HCT116 (cell line): Measurements from ENCODE around the gene RYR3. TPM values are rescaled to one million over a fixed set of nuclear protein-coding genes. Genes with fewer than 3 reads are reported as not detected.

Source experiments
- ATAC-seq: fragments of 200-7000 bp; cut with Tn5 transposase; 2 replicates; pipeline ENCODE4 v1.9.1; 2020; ENCODE audit warnings: mild to moderate bottlenecking, moderate library complexity
- BruUV-seq: library from RNA; stranded (reverse); fragments of 400-500 nt; replicated peaks from 2 replicates; lab custom pipeline; 2021; lab: Mats Ljungman, UMichigan
- CTCF ChIA-PET: fragments of 300-600 bp; sonication (Branson Sonifier 250); formaldehyde crosslinking; loops from one replicate; lab custom pipeline; 2021; ENCODE audit warnings: antibody characterized with exemption; lab: Charles Lee
- POLR2A ChIA-PET: fragments of 300-600, 350-600 bp; sonication (Branson Sonifier 250); formaldehyde crosslinking; loops from one replicate; lab custom pipeline; 2021; ENCODE audit warnings: antibody characterized with exemption; lab: Charles Lee
- RAD21 ChIA-PET, 2 experiments: fragments of 300-600 bp; sonication (Branson Sonifier 250); formaldehyde crosslinking; loops; one replicate each; lab custom pipeline; 2023; ENCODE audit warnings: low total read pairs in 2 of 2; ENCODE audit not compliant: uncharacterized antibody in 2 of 2, unreplicated experiment in 2 of 2, low non-redundant PET in 1 of 2; lab: Charles Lee
- DNase-seq: peaks from one replicate; pipeline ENCODE4 v3.0.0-alpha.2; 2010; ENCODE audit warnings: low read depth, low spot score
- H2AFZ ChIP-seq: fragments of 200-600 bp; shearing (Covaris generic), sonication (generic); 2 replicates; pipeline ENCODE4 v1.6.1; 2017; ENCODE audit warnings: low read depth, mixed run types, mixed read lengths, antibody characterized with exemption, low read length; ENCODE audit not compliant: poor library complexity, severe bottlenecking
- H3K27ac ChIP-seq: 2 replicates; pipeline ENCODE4 v1.5.1; 2012; ENCODE audit warnings: low read depth, low read length
- H3K27me3 ChIP-seq: fragments of 200-600 bp; sonication (generic); 2 replicates; pipeline ENCODE4 v1.6.1; 2016; ENCODE audit warnings: mixed run types, low read length, mixed read lengths; ENCODE audit not compliant: insufficient read depth
- H3K36me3 ChIP-seq, 2 experiments: fragments of 200-500 bp in 1 of 2; fragments of 200-600 bp in 1 of 2; sonication (Bioruptor generic) in 1 of 2; sonication (generic) in 1 of 2; 2 replicates each; pipeline versions ENCODE4 v1.5.1 to v1.6.1; 2014 to 2016; ENCODE audit warnings: low read length in 2 of 2, inconsistent platforms in 1 of 2, mixed read lengths in 1 of 2, mixed run types in 1 of 2; ENCODE audit not compliant: insufficient read depth in 2 of 2, control insufficient read depth in 1 of 2
- H3K4me1 ChIP-seq, 2 experiments: fragments of 200-600 bp in 1 of 2; sonication (generic) in 1 of 2; 2 replicates each; pipeline versions ENCODE4 v1.5.1 to v1.6.1; 2012 to 2017; ENCODE audit warnings: low read length in 2 of 2, inconsistent platforms in 1 of 2, mild to moderate bottlenecking in 1 of 2, mixed read lengths in 1 of 2, mixed run types in 1 of 2, moderate library complexity in 1 of 2; ENCODE audit not compliant: insufficient read depth in 2 of 2, control insufficient read depth in 1 of 2
- H3K4me2 ChIP-seq: fragments of 200-600 bp; sonication (generic); 2 replicates; pipeline ENCODE4 v1.6.1; 2017; ENCODE audit warnings: mixed run types, low read length, mixed read lengths
- H3K4me3 ChIP-seq, 2 experiments: fragments of 200-600 bp in 1 of 2; sonication (generic) in 1 of 2; replicated peaks in 1 of 2; 2 replicates each; pipeline ENCODE4 v1.5.1; 2011 to 2016; ENCODE audit warnings: low read length in 2 of 2, control low read depth in 1 of 2, low read depth in 1 of 2, mild to moderate bottlenecking in 1 of 2, mixed read lengths in 1 of 2, mixed run types in 1 of 2
- H3K79me2 ChIP-seq: fragments of 200-600 bp; sonication (generic); 2 replicates; pipeline ENCODE4 v1.6.1; 2017; ENCODE audit warnings: mild to moderate bottlenecking, mixed run types, low read length, moderate library complexity, mixed read lengths; ENCODE audit not compliant: insufficient read depth
- H3K9ac ChIP-seq: fragments of 200-600 bp; sonication (generic); 2 replicates; pipeline ENCODE4 v1.6.1; 2016; ENCODE audit warnings: low read length, mixed read lengths
- H3K9me2 ChIP-seq: fragments of 200-600 bp; sonication (generic), shearing (Covaris generic); 2 replicates; pipeline ENCODE4 v1.6.1; 2017; ENCODE audit warnings: mixed run types, mild to moderate bottlenecking, moderate library complexity; ENCODE audit not compliant: insufficient read depth
- H3K9me3 ChIP-seq, 2 experiments: fragments of 200-500 bp in 1 of 2; fragments of 200-600 bp in 1 of 2; sonication (Bioruptor generic) in 1 of 2; sonication (generic) in 1 of 2; 2 replicates each; pipeline ENCODE4 v1.6.1; 2014 to 2017; ENCODE audit warnings: low read length in 2 of 2, mixed read lengths in 2 of 2, inconsistent platforms in 1 of 2, low read depth in 1 of 2, mild to moderate bottlenecking in 1 of 2, mixed run types in 1 of 2, moderate library complexity in 1 of 2; ENCODE audit not compliant: control insufficient read depth in 1 of 2, insufficient read depth in 1 of 2
- H4K20me1 ChIP-seq: fragments of 200-600 bp; sonication (generic), shearing (Covaris generic); 2 replicates; pipeline ENCODE4 v1.6.1; 2017; ENCODE audit warnings: mixed run types, mild to moderate bottlenecking, moderate library complexity; ENCODE audit not compliant: insufficient read depth
- ATF3 ChIP-seq: IDR thresholded peaks from 2 replicates; pipeline ENCODE4 v1.6.1; 2012
- CBX3 ChIP-seq: IDR thresholded peaks from 2 replicates; pipeline ENCODE4 v1.6.1; 2012; ENCODE audit warnings: low read depth
- CTCF ChIP-seq, 3 experiments: fragments of 200-600 bp in 1 of 3; sonication (generic) in 1 of 3; IDR thresholded peaks in 2 of 3; conservative IDR thresholded peaks in 1 of 3; 2 replicates each; pipeline ENCODE4 v1.5.1; 2012 to 2017; ENCODE audit warnings: low read depth in 2 of 3, low read length in 2 of 3, antibody characterized with exemption in 1 of 3, borderline replicate concordance in 1 of 3, control low read depth in 1 of 3, mild to moderate bottlenecking in 1 of 3, mixed read lengths in 1 of 3, mixed run types in 1 of 3, moderate library complexity in 1 of 3; ENCODE audit not compliant: insufficient read depth in 1 of 3
- EZH2phosphoT487 ChIP-seq: fragments of 200-600 bp; IDR thresholded peaks from 2 replicates; pipeline ENCODE4 v1.6.1; 2018; ENCODE audit warnings: antibody characterized with exemption, borderline replicate concordance
- FOSL1 ChIP-seq: IDR thresholded peaks from 2 replicates; pipeline ENCODE4 v1.6.1; 2012; ENCODE audit warnings: low read depth
- MAX ChIP-seq: IDR thresholded peaks from 2 replicates; pipeline ENCODE4 v1.6.1; 2012
- POLR2AphosphoS5 ChIP-seq: IDR thresholded peaks from 2 replicates; pipeline ENCODE4 v1.6.1; 2011; ENCODE audit warnings: mild to moderate bottlenecking, low read depth, low read length, moderate library complexity
- REST ChIP-seq: IDR thresholded peaks from 2 replicates; pipeline ENCODE4 v1.6.1; 2012; ENCODE audit warnings: low read depth
- SP1 ChIP-seq: IDR thresholded peaks from 2 replicates; pipeline ENCODE4 v1.6.1; 2012; ENCODE audit warnings: low read depth
- TCF7L2 ChIP-seq: IDR thresholded peaks from 2 replicates; pipeline ENCODE4 v1.7.0; 2011; ENCODE audit warnings: borderline replicate concordance, inconsistent platforms; ENCODE audit not compliant: insufficient read depth, insufficient read length; ENCODE audit errors: extremely low read depth
- YY1 ChIP-seq: IDR thresholded peaks from 2 replicates; pipeline ENCODE4 v1.6.1; 2011; ENCODE audit warnings: low read length, low read depth, moderate library complexity, mild to moderate bottlenecking; ENCODE audit not compliant: insufficient replicate concordance; ENCODE audit errors: extremely low read depth
- ZBTB33 ChIP-seq: IDR thresholded peaks from 2 replicates; pipeline ENCODE4 v1.6.1; 2011; ENCODE audit warnings: mild to moderate bottlenecking, low read length, moderate library complexity; ENCODE audit not compliant: insufficient replicate concordance; ENCODE audit errors: extremely low read depth
- ZFX ChIP-seq: fragments of 450-650 bp; IDR thresholded peaks from 2 replicates; pipeline ENCODE4 v1.6.1; 2017
- ZNF274 ChIP-seq: fragments of 200-500 bp; sonication (Bioruptor generic); IDR thresholded peaks from 2 replicates; pipeline ENCODE4 v1.6.1; 2014; ENCODE audit warnings: mild to moderate bottlenecking, low read depth, low read length, inconsistent platforms
- intact Hi-C: fragments of 100-400 bp; cut with micrococcal nuclease; formaldehyde crosslinking; loops from 2 replicates; pipeline ENCODE4 v1.10.0; 2022
- total RNA-seq: library from RNA; stranded (reverse); gene quantifications from one replicate; pipeline ENCODE4 v1.2.1, GENCODE V29; 2021; ENCODE audit not compliant: unreplicated experiment

Gene RYR3
- total RNA-seq, 1 experiment from 2014 or later, result not detected

GRCh38 chr15:33473714-33474113 lies 162.9 kb downstream of the RYR3 start:
- intact Hi-C loops, result loop anchor here (1.0 kb wide), 1 partner anchor 42 kb away; no protein-coding TSS in a partner anchor
- Histone ChIP-seq H3K79me2 (no peaks in the 10 kb centered on the region), H3K9me2 (no peaks in the 10 kb centered on the region), H3K36me3 (no peaks in the 10 kb centered on the region), H3K9me3 (no peaks in the 10 kb centered on the region), H3K4me2 (no peak overlapping the region), H3K4me3 (no peak overlapping the region), H3K27me3 (peaks cover 48% of the 10 kb centered on the region; the same call in 1 of the 2 replicates), H3K4me1 (no peaks in the 10 kb centered on the region), H3K9ac (no peak overlapping the region), H3K27ac (no peak overlapping the region), H2AFZ (no peak overlapping the region), H4K20me1 (no peaks in the 10 kb centered on the region)
- TF ChIP-seq ATF3 (no peak), TCF7L2 (no peak), MAX (no peak), REST (no peak), EZH2phosphoT487 (no peak), SP1 (no peak), FOSL1 (no peak), ZFX (no peak), YY1 (no peak), CTCF (IDR thresholded peaks at IDR 0.05 in 2 of 3, conservative IDR thresholded peaks at IDR 0.05 in 1 of 3; ENCODE audit: borderline replicate concordance in 1 of 3, insufficient read depth in 1 of 3, low read depth in 2 of 3, low read length in 2 of 3) (no peak), ZBTB33 (no peak), ZNF274 (no peak), CBX3 (no peak), POLR2AphosphoS5 (no peak)
- CTCF ChIA-PET, result no interaction called here
- ATAC-seq, result no peak
- RAD21 ChIA-PET, result no interaction called here
- no peak for DNase-seq
- POLR2A ChIA-PET, result no interaction called here
- BruUV-seq, result no TSS peak
